Measurements from ENCODE around the gene MAP7D2. TPM values are rescaled to one million over a fixed set of nuclear protein-coding genes. Genes with fewer than 3 reads are reported as not detected.
A peak's percentile ranks its signal among the peaks of the same experiment; 100 is the strongest.

The MAP7D2 gene
- total and polyA plus RNA-seq, 3 experiments from 2014 or later = 0.12 to 0.53 (median 0.28) TPM

- no peaks in the 10 kb centered on the region for H3K4me1 ChIP-seq (ENCODE audit: insufficient read depth, low read length)
- no peaks in the 10 kb centered on the region for H3K27me3 ChIP-seq (ENCODE audit: insufficient read depth, low read length, poor library complexity, severe bottlenecking)
- H3K9me3 ChIP-seq (ENCODE audit: low read length) = no peaks in the 10 kb centered on the region
- H3K27me3 Mint-ChIP-seq = no peaks in the 10 kb centered on the region
- DNase-seq = no peak
- no peak overlapping the region for H3K4me3 Mint-ChIP-seq
- H3K4me1 Mint-ChIP-seq = no peaks in the 10 kb centered on the region
- no peak overlapping the region for H3K4me3 ChIP-seq (ENCODE audit: low read length)
- H3K27ac ChIP-seq (ENCODE audit: low read depth, low read length) = no peak overlapping the region
- no peak overlapping the region for H3K27ac Mint-ChIP-seq
- no peaks in the 10 kb centered on the region for H3K36me3 ChIP-seq (ENCODE audit: insufficient read depth, low read length)
- ChIA-PET CTCF (no interaction called here), POLR2A (no interaction called here)
- H3K36me3 Mint-ChIP-seq = peaks cover 0 to 5% (median 5%) of the 10 kb centered on the region in 3 donors
- H3K9me3 Mint-ChIP-seq = no peaks in the 10 kb centered on the region
These were observed 14.6 kb downstream of the MAP7D2 start for GRCh38 chrX:20101934-20102581.

- H3K9me3 ChIP-seq (ENCODE audit: low read length) = no peaks in the 10 kb centered on the region
- H3K4me1 Mint-ChIP-seq = no peaks in the 10 kb centered on the region
- no peaks in the 10 kb centered on the region for H3K4me1 ChIP-seq (ENCODE audit: insufficient read depth, low read length)
- H3K4me3 Mint-ChIP-seq = no peak overlapping the region
- ChIA-PET CTCF (no interaction called here), POLR2A (no interaction called here)
- no peaks in the 10 kb centered on the region for H3K36me3 ChIP-seq (ENCODE audit: insufficient read depth, low read length)
- no peak overlapping the region for H3K27ac Mint-ChIP-seq
- H3K27me3 Mint-ChIP-seq = peaks cover 5 to 15% of the 10 kb centered on the region in 2 donors
- H3K27me3 ChIP-seq (ENCODE audit: insufficient read depth, low read length, poor library complexity, severe bottlenecking) = no peaks in the 10 kb centered on the region
- H3K4me3 ChIP-seq (ENCODE audit: low read length) = no peak overlapping the region
- peaks cover 0 to 2% (median 0%) of the 10 kb centered on the region in 3 donors for H3K36me3 Mint-ChIP-seq
- H3K27ac ChIP-seq (ENCODE audit: low read depth, low read length) = no peak overlapping the region
- H3K9me3 Mint-ChIP-seq = no peaks in the 10 kb centered on the region
- no peak for DNase-seq
These were observed 25.2 kb downstream of the MAP7D2 start for GRCh38 chrX:20091499-20091898.

- Mint-ChIP-seq H3K4me3 (no peak overlapping the region), H3K27me3 (peaks cover 5 to 13% of the 10 kb centered on the region in 2 donors), H3K4me1 (no peaks in the 10 kb centered on the region), H3K27ac (no peak overlapping the region), H3K36me3 (peaks cover 0 to 3% (median 0%) of the 10 kb centered on the region in 3 donors), H3K9me3 (no peaks in the 10 kb centered on the region)
- H3K27me3 ChIP-seq (ENCODE audit: insufficient read depth, low read length, poor library complexity, severe bottlenecking) = no peaks in the 10 kb centered on the region
- H3K36me3 ChIP-seq (ENCODE audit: insufficient read depth, low read length) = no peaks in the 10 kb centered on the region
- H3K27ac ChIP-seq (ENCODE audit: low read depth, low read length) = no peak overlapping the region
- H3K9me3 ChIP-seq (ENCODE audit: low read length) = no peaks in the 10 kb centered on the region
- DNase-seq = no peak
- H3K4me3 ChIP-seq (ENCODE audit: low read length) = no peak overlapping the region
- ChIA-PET CTCF (no interaction called here), POLR2A (no interaction called here)
- H3K4me1 ChIP-seq (ENCODE audit: insufficient read depth, low read length) = no peaks in the 10 kb centered on the region
These were observed 26.9 kb downstream of the MAP7D2 start for GRCh38 chrX:20089845-20090244.

GRCh38 chrX:20080277-20080676, 36.4 kb downstream of the MAP7D2 start:
- Histone ChIP-seq H3K27ac (ENCODE audit: low read depth, low read length) (no peak overlapping the region), H3K4me1 (ENCODE audit: insufficient read depth, low read length) (no peaks in the 10 kb centered on the region), H3K9me3 (ENCODE audit: low read length) (no peaks in the 10 kb centered on the region), H3K4me3 (ENCODE audit: low read length) (no peak overlapping the region), H3K27me3 (ENCODE audit: insufficient read depth, low read length, poor library complexity, severe bottlenecking) (no peaks in the 10 kb centered on the region), H3K36me3 (ENCODE audit: insufficient read depth, low read length) (no peaks in the 10 kb centered on the region)
- Mint-ChIP-seq H3K27me3 (peaks cover 0 to 2% of the 10 kb centered on the region in 2 donors), H3K4me1 (no peaks in the 10 kb centered on the region), H3K4me3 (no peak overlapping the region), H3K9me3 (no peaks in the 10 kb centered on the region), H3K27ac (no peak overlapping the region), H3K36me3 (no peaks in the 10 kb centered on the region)
- ChIA-PET POLR2A (no interaction called here), CTCF (no interaction called here)
- no peak for DNase-seq

GRCh38 chrX:20071511-20072079, 45.1 kb downstream of the MAP7D2 start:
- POLR2A ChIA-PET = no interaction called here
- Histone ChIP-seq H3K4me1 (ENCODE audit: insufficient read depth, low read length) (no peaks in the 10 kb centered on the region), H3K27ac (ENCODE audit: low read depth, low read length) (no peak overlapping the region), H3K9me3 (ENCODE audit: low read length) (no peaks in the 10 kb centered on the region), H3K36me3 (ENCODE audit: insufficient read depth, low read length) (no peaks in the 10 kb centered on the region), H3K4me3 (ENCODE audit: low read length) (no peak overlapping the region), H3K27me3 (ENCODE audit: insufficient read depth, low read length, poor library complexity, severe bottlenecking) (no peaks in the 10 kb centered on the region)
- CTCF ChIA-PET = no interaction called here
- Mint-ChIP-seq H3K4me3 (no peak overlapping the region), H3K36me3 (no peaks in the 10 kb centered on the region), H3K27me3 (no peaks in the 10 kb centered on the region), H3K27ac (no peak overlapping the region), H3K9me3 (no peaks in the 10 kb centered on the region), H3K4me1 (no peaks in the 10 kb centered on the region)
- DNase-seq = no peak

GRCh38 chrX:20067709-20068561, 48.8 kb downstream of the MAP7D2 start:
- Histone ChIP-seq H3K27ac (ENCODE audit: low read depth, low read length) (no peak overlapping the region), H3K4me3 (ENCODE audit: low read length) (no peak overlapping the region), H3K27me3 (ENCODE audit: insufficient read depth, low read length, poor library complexity, severe bottlenecking) (no peaks in the 10 kb centered on the region), H3K36me3 (ENCODE audit: insufficient read depth, low read length) (no peaks in the 10 kb centered on the region), H3K4me1 (ENCODE audit: insufficient read depth, low read length) (no peaks in the 10 kb centered on the region), H3K9me3 (ENCODE audit: low read length) (no peaks in the 10 kb centered on the region)
- POLR2A ChIA-PET = no interaction called here
- peak overlapping the region in 1 of 8 donors; percentile 63 for H3K27ac Mint-ChIP-seq
- H3K36me3 Mint-ChIP-seq = no peaks in the 10 kb centered on the region
- CTCF ChIA-PET = interaction anchor here (1.2 kb wide), 1 partner anchor 163 kb away, joined by 5 read pairs; no protein-coding TSS in a partner anchor
- H3K9me3 Mint-ChIP-seq = no peaks in the 10 kb centered on the region
- no peak overlapping the region for H3K4me3 Mint-ChIP-seq
- no peaks in the 10 kb centered on the region for H3K4me1 Mint-ChIP-seq
- H3K27me3 Mint-ChIP-seq = no peaks in the 10 kb centered on the region
- DNase-seq = no peak

- H3K9me3 ChIP-seq (ENCODE audit: low read length) = no peaks in the 10 kb centered on the region
- Mint-ChIP-seq H3K27ac (no peak overlapping the region), H3K27me3 (no peaks in the 10 kb centered on the region), H3K36me3 (peaks cover 0 to 1% (median 0%) of the 10 kb centered on the region in 3 donors), H3K4me1 (peaks cover 0 to 2% (median 0%) of the 10 kb centered on the region in 3 donors), H3K9me3 (no peaks in the 10 kb centered on the region), H3K4me3 (no peak overlapping the region)
- H3K4me3 ChIP-seq (ENCODE audit: low read length) = no peak overlapping the region
- no peaks in the 10 kb centered on the region for H3K36me3 ChIP-seq (ENCODE audit: insufficient read depth, low read length)
- H3K27me3 ChIP-seq (ENCODE audit: insufficient read depth, low read length, poor library complexity, severe bottlenecking) = no peaks in the 10 kb centered on the region
- no peak overlapping the region for H3K27ac ChIP-seq (ENCODE audit: low read depth, low read length)
- ChIA-PET CTCF (interaction anchor here (1.2 to 1.6 kb wide), 2 partner anchors 162 to 695 kb away, joined by 3 to 5 read pairs; no protein-coding TSS in a partner anchor), POLR2A (no interaction called here)
- H3K4me1 ChIP-seq (ENCODE audit: insufficient read depth, low read length) = no peaks in the 10 kb centered on the region
- DNase-seq = peak in 2 of 5 donors; percentile 10 to 17
These were observed 49.6 kb downstream of the MAP7D2 start for GRCh38 chrX:20066968-20067708.

All from CD8-positive, alpha-beta memory T cell (primary cell).